ENCODE results near the gene CAMKMT.

Gene CAMKMT

GRCh38 chr2:44772131-44772530 is 410.4 kb downstream of the CAMKMT start:
- no peak for DNase-seq (ENCODE audit: low read depth)

GRCh38 chr2:44772669-44773378 is 411.1 kb downstream of the CAMKMT start:
- no peak for DNase-seq (ENCODE audit: low read depth)

GRCh38 chr2:44774826-44775492 is 413.2 kb downstream of the CAMKMT start:
- DNase-seq (ENCODE audit: low read depth) = no peak

- DNase-seq (ENCODE audit: low read depth) = no peak
These were observed 415.3 kb downstream of the CAMKMT start for GRCh38 chr2:44777036-44777435.

- no peak for DNase-seq (ENCODE audit: low read depth)
These were observed 415.8 kb downstream of the CAMKMT start for GRCh38 chr2:44777537-44777936.

GRCh38 chr2:44778221-44778654 is 416.5 kb downstream of the CAMKMT start:
- no peak for DNase-seq (ENCODE audit: low read depth)

GRCh38 chr2:44778671-44779476 is 417.1 kb downstream of the CAMKMT start:
- DNase-seq (ENCODE audit: low read depth) = no peak

GRCh38 chr2:44779793-44780192 is 418.0 kb downstream of the CAMKMT start:
- DNase-seq (ENCODE audit: low read depth) = no peak

GRCh38 chr2:44780406-44780805 is 418.7 kb downstream of the CAMKMT start:
- DNase-seq (ENCODE audit: low read depth) = no peak

GRCh38 chr2:44785433-44785832 is 423.7 kb downstream of the CAMKMT start:
- DNase-seq (ENCODE audit: low read depth) = no peak

GRCh38 chr2:44786045-44786816 is 424.5 kb downstream of the CAMKMT start:
- no peak for DNase-seq (ENCODE audit: low read depth)

- no peak for DNase-seq (ENCODE audit: low read depth)
These were observed 425.1 kb downstream of the CAMKMT start for GRCh38 chr2:44786817-44787214.

GRCh38 chr2:44787663-44788062 is 425.9 kb downstream of the CAMKMT start:
- no peak for DNase-seq (ENCODE audit: low read depth)

- no peak for DNase-seq (ENCODE audit: low read depth)
These were observed 427.7 kb downstream of the CAMKMT start for GRCh38 chr2:44789446-44789845.

GRCh38 chr2:44789971-44790721 is 428.4 kb downstream of the CAMKMT start:
- no peak for DNase-seq (ENCODE audit: low read depth)

GRCh38 chr2:44793322-44793870 is 431.6 kb downstream of the CAMKMT start:
- DNase-seq (ENCODE audit: low read depth) = peak; percentile 23

- no peak for DNase-seq (ENCODE audit: low read depth)
These were observed 435.0 kb downstream of the CAMKMT start for GRCh38 chr2:44796771-44797170.

- DNase-seq (ENCODE audit: low read depth) = no peak
These were observed 436.5 kb downstream of the CAMKMT start for GRCh38 chr2:44798139-44798659.

- no peak for DNase-seq (ENCODE audit: low read depth)
These were observed 437.4 kb downstream of the CAMKMT start for GRCh38 chr2:44799105-44799504.

GRCh38 chr2:44799754-44800153 is 438.0 kb downstream of the CAMKMT start:
- no peak for DNase-seq (ENCODE audit: low read depth)
